GM23338 (cell line): ENCODE results near the gene GSAP. TPM values are rescaled to one million over a fixed set of nuclear protein-coding genes. Genes with fewer than 3 reads are reported as not detected.

Experiments used
- ATAC-seq: fragments of 200-7000 bp; cut with Tn5 transposase; 3 replicates; pipeline ENCODE4 v1.9.1; 2020
- DNase-seq: peaks from one replicate; pipeline ENCODE4 v3.0.0-alpha.2; 2015; ENCODE audit warnings: low spot score
- H2AFZ ChIP-seq: fragments of 200-600 bp; sonication (generic); 2 replicates; pipeline ENCODE4 v1.8.0; 2016; ENCODE audit warnings: antibody characterized with exemption, mild to moderate bottlenecking, moderate library complexity
- H3F3A ChIP-seq: fragments of 200-600 bp; sonication (generic); replicated peaks from 2 replicates; pipeline ENCODE4 v1.8.0; 2017; ENCODE audit warnings: antibody characterized with exemption, mixed run types, low read depth
- H3K27ac ChIP-seq: fragments of 200-600 bp; sonication (generic); 2 replicates; pipeline ENCODE4 v1.6.1; 2016; ENCODE audit warnings: low read depth
- H3K27me3 ChIP-seq: fragments of 200-600 bp; sonication (generic); 2 replicates; pipeline ENCODE4 v1.8.0; 2016; ENCODE audit warnings: mild to moderate bottlenecking, mixed run types, moderate library complexity; ENCODE audit not compliant: insufficient read depth
- H3K36me3 ChIP-seq: fragments of 200-600 bp; sonication (generic); 2 replicates; pipeline ENCODE4 v1.8.0; 2016; ENCODE audit warnings: mild to moderate bottlenecking; ENCODE audit not compliant: insufficient read depth
- H3K4me1 ChIP-seq: fragments of 200-600 bp; sonication (generic); 2 replicates; pipeline ENCODE4 v1.8.0; 2016; ENCODE audit warnings: mild to moderate bottlenecking, moderate library complexity; ENCODE audit not compliant: insufficient read depth
- H3K4me2 ChIP-seq: fragments of 200-600 bp; sonication (generic); 2 replicates; pipeline ENCODE4 v1.7.1; 2017; ENCODE audit warnings: mixed run types
- H3K4me3 ChIP-seq: fragments of 200-600 bp; sonication (generic); 2 replicates; pipeline ENCODE4 v1.6.1; 2016; ENCODE audit warnings: mixed run types
- H3K79me2 ChIP-seq: fragments of 200-600 bp; sonication (generic); replicated peaks from 2 replicates; pipeline ENCODE4 v1.8.0; 2017; ENCODE audit warnings: mild to moderate bottlenecking; ENCODE audit not compliant: insufficient read depth
- H3K9me2 ChIP-seq: fragments of 200-600 bp; sonication (generic); 2 replicates; pipeline ENCODE4 v1.8.0; 2017; ENCODE audit not compliant: insufficient read depth
- H4K20me1 ChIP-seq: fragments of 200-600 bp; sonication (generic); replicated peaks from 2 replicates; pipeline ENCODE4 v1.8.0; 2017; ENCODE audit warnings: mild to moderate bottlenecking; ENCODE audit not compliant: insufficient read depth
- H3K27ac Mint-ChIP-seq: 2 replicates; pipeline ENCODE4 v1.8.0; 2020; ENCODE audit warnings: inconsistent platforms, mild to moderate bottlenecking, moderate library complexity, mixed read lengths
- H3K27me3 Mint-ChIP-seq: 3 replicates; pipeline ENCODE4 v1.8.0; 2022; ENCODE audit warnings: low read depth, mild to moderate bottlenecking, moderate library complexity, mixed read lengths, inconsistent platforms; ENCODE audit not compliant: insufficient read depth, poor library complexity
- H3K36me3 Mint-ChIP-seq: 3 replicates; pipeline ENCODE4 v1.8.0; 2021; ENCODE audit warnings: low read depth, mild to moderate bottlenecking, inconsistent platforms, moderate library complexity, mixed read lengths
- H3K4me1 Mint-ChIP-seq: 3 replicates; pipeline ENCODE4 v1.8.0; 2020; ENCODE audit warnings: mild to moderate bottlenecking, inconsistent platforms, mixed read lengths
- H3K4me3 Mint-ChIP-seq: 3 replicates; pipeline ENCODE4 v1.8.0; 2021; ENCODE audit warnings: moderate library complexity, mild to moderate bottlenecking, inconsistent platforms, mixed read lengths
- H3K9me3 Mint-ChIP-seq: 3 replicates; pipeline ENCODE4 v1.8.0; 2020; ENCODE audit warnings: moderate library complexity, mild to moderate bottlenecking, inconsistent platforms, mixed read lengths
- CREB1 ChIP-seq: fragments of 250-450 bp; sonication (Bioruptor Pico); IDR thresholded peaks from 2 replicates; pipeline ENCODE4 v1.5.0; 2020; ENCODE audit warnings: low read depth, mild to moderate bottlenecking, moderate library complexity
- ETS1 ChIP-seq: IDR thresholded peaks from 2 replicates; pipeline ENCODE4 v1.6.1; 2016; ENCODE audit warnings: antibody characterized with exemption
- EZH2 ChIP-seq: fragments of 200-600 bp; sonication (generic); IDR thresholded peaks from one replicate; pipeline ENCODE4 v1.8.0; 2017; ENCODE audit warnings: antibody characterized with exemption, mild to moderate bottlenecking, low read depth; ENCODE audit not compliant: unreplicated experiment
- EZH2phosphoT487 ChIP-seq: fragments of 200-600 bp; sonication (generic); IDR thresholded peaks from one replicate; pipeline ENCODE4 v1.8.1; 2018; ENCODE audit warnings: antibody characterized with exemption; ENCODE audit not compliant: unreplicated experiment
- JUNB ChIP-seq: IDR thresholded peaks from one replicate; pipeline ENCODE4 v1.6.1; 2016; ENCODE audit warnings: antibody characterized with exemption; ENCODE audit not compliant: unreplicated experiment
- NANOG ChIP-seq: IDR thresholded peaks from 2 replicates; pipeline ENCODE4 v1.6.1; 2016; ENCODE audit warnings: antibody characterized with exemption, borderline replicate concordance
- POLR2AphosphoS5 ChIP-seq: IDR thresholded peaks from 2 replicates; pipeline ENCODE4 v1.6.1; 2016; ENCODE audit warnings: antibody characterized with exemption, low read depth
- REST ChIP-seq: IDR thresholded peaks from one replicate; pipeline ENCODE4 v1.6.1; 2018; ENCODE audit warnings: antibody characterized with exemption; ENCODE audit not compliant: unreplicated experiment
- STAT1 ChIP-seq: IDR thresholded peaks from one replicate; pipeline ENCODE4 v1.6.1; 2016; ENCODE audit warnings: antibody characterized with exemption; ENCODE audit not compliant: unreplicated experiment
- ZNF114 ChIP-seq: fragments of 250-450 bp; sonication (Bioruptor Pico); IDR thresholded peaks from 2 replicates; pipeline ENCODE4 v1.5.0; 2020; ENCODE audit warnings: mild to moderate bottlenecking, moderate library complexity
- ZNF331 ChIP-seq: fragments of 250-450 bp; sonication (Bioruptor Pico); IDR thresholded peaks from 2 replicates; pipeline ENCODE4 v1.5.0; 2020; ENCODE audit warnings: low read depth, mild to moderate bottlenecking, moderate library complexity
- ZNF462 ChIP-seq: fragments of 250-450 bp; sonication (Bioruptor Pico); IDR thresholded peaks from 2 replicates; pipeline ENCODE4 v1.5.0; 2020; ENCODE audit warnings: mild to moderate bottlenecking, moderate library complexity
- polyA plus RNA-seq: library from polyadenylated mRNA; unstranded; fragments of >200 nt; fragmentation: Nextera tagmentation; extraction: Ambion mirVana; gene quantifications from 2 replicates; pipeline ENCODE4 v1.2.1, GENCODE V29; 2016
- total RNA-seq: library from RNA; depleted of rRNA; stranded (reverse); fragments of >200 nt; shearing (Covaris generic); gene quantifications from 2 replicates; pipeline ENCODE4 v1.2.3, GENCODE V29; 2014
- TF ChIP-seq, protein P1 (sequence below), 2 experiments: fragments of 200-600 bp in 1 of 2; sonication (generic) in 1 of 2; conservative IDR thresholded peaks; 2 replicates each; pipeline versions ENCODE4 v1.5.1 to v1.6.1; 2016 to 2017; ENCODE audit warnings: antibody characterized with exemption in 2 of 2, low read depth in 2 of 2, mild to moderate bottlenecking in 2 of 2, moderate library complexity in 1 of 2

The GSAP gene
- total and polyA plus RNA-seq, 2 experiments from 2014 or later, result 0.63 to 1.1 TPM

DNA sequence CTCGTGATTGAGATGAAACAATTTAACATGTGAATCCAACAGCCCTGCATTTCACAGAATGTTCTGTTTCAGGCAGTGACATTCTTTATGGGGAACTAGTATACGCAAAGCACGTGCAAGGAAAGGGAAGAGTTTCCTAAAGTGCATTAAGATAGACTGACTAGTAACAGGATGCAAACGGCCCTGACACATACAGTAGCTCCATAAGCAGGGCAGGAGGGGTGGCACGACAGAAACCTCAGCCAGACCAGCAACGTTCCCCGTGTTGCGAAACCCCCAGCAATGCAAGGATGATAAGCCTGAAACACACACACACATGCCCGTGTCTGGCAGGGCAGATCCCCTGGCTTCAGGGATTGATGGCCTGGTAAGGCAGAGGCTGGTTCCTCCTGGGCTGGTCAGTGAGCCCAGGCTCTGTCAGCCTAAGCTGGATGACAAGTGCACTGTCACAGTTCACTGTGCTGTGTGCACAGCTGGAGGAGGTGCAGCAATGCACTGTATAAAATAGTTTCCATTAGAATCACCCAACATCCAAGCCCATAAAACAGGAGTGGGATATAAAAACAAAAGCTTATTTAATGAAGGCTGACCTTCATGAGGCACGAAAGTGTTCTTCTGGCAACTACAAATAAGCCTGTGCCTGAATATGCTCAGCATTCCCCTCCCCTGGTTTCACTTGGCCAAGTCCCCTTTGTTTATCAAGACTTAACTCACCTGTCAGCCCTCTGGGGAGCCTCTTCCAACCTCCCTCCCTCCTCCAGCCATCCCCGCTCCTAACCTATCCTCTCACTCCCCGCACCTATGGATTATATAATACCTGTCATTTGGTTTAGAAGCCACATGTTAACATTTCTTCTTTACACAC, 88.8 kb downstream of the GSAP start:
- no peak overlapping the region for H3K4me3 ChIP-seq
- H3K4me3 Mint-ChIP-seq, result no peak overlapping the region
- no peaks in the 10 kb centered on the region for H3K9me3 Mint-ChIP-seq
- TF ChIP-seq, protein P1, sequence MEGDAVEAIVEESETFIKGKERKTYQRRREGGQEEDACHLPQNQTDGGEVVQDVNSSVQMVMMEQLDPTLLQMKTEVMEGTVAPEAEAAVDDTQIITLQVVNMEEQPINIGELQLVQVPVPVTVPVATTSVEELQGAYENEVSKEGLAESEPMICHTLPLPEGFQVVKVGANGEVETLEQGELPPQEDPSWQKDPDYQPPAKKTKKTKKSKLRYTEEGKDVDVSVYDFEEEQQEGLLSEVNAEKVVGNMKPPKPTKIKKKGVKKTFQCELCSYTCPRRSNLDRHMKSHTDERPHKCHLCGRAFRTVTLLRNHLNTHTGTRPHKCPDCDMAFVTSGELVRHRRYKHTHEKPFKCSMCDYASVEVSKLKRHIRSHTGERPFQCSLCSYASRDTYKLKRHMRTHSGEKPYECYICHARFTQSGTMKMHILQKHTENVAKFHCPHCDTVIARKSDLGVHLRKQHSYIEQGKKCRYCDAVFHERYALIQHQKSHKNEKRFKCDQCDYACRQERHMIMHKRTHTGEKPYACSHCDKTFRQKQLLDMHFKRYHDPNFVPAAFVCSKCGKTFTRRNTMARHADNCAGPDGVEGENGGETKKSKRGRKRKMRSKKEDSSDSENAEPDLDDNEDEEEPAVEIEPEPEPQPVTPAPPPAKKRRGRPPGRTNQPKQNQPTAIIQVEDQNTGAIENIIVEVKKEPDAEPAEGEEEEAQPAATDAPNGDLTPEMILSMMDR (conservative IDR thresholded peaks at IDR 0.05; ENCODE audit: low read depth in 2 of 2), result no peak
- no peak for TF ChIP-seq ZNF331 (CRISPR knock-in tag)
- no peak for TF ChIP-seq REST
- TF ChIP-seq EZH2phosphoT487, result no peak
- TF ChIP-seq STAT1, result no peak
- TF ChIP-seq POLR2AphosphoS5, result no peak
- TF ChIP-seq CREB1 (CRISPR knock-in tag), result no peak
- TF ChIP-seq EZH2, result no peak
- TF ChIP-seq ETS1, result no peak
- no peak for TF ChIP-seq NANOG
- no peak for TF ChIP-seq JUNB
- no peak for TF ChIP-seq ZNF114 (CRISPR knock-in tag)
- no peak for TF ChIP-seq ZNF462
- no peaks in the 10 kb centered on the region for H3K4me1 ChIP-seq
- no peak overlapping the region for H3K27ac ChIP-seq
- H3K4me2 ChIP-seq, result no peak overlapping the region
- H3K79me2 ChIP-seq, result no peaks in the 10 kb centered on the region
- H3K27me3 ChIP-seq, result no peaks in the 10 kb centered on the region
- peaks cover 13% of the 10 kb centered on the region for H3K4me1 Mint-ChIP-seq
- H2AFZ ChIP-seq, result no peak overlapping the region
- H3K27me3 Mint-ChIP-seq, result peaks cover 6% of the 10 kb centered on the region
- H3K36me3 ChIP-seq, result no peaks in the 10 kb centered on the region
- DNase-seq (no peak), ATAC-seq (peak; percentile 60)
- H3K27ac Mint-ChIP-seq, result no peak overlapping the region
- no peaks in the 10 kb centered on the region for H3K36me3 Mint-ChIP-seq
- H3F3A ChIP-seq, result no peaks in the 10 kb centered on the region
- H4K20me1 ChIP-seq, result no peaks in the 10 kb centered on the region
- H3K9me2 ChIP-seq, result no peaks in the 10 kb centered on the region
